Brain pericyte (primary cell): Measurements from ENCODE around the gene NPR2.

Experiments
- DNase-seq: peaks from one replicate; pipeline ENCODE4 v3.0.0-alpha.2; 2012; ENCODE audit warnings: low read depth, low spot score

Gene NPR2

DNA sequence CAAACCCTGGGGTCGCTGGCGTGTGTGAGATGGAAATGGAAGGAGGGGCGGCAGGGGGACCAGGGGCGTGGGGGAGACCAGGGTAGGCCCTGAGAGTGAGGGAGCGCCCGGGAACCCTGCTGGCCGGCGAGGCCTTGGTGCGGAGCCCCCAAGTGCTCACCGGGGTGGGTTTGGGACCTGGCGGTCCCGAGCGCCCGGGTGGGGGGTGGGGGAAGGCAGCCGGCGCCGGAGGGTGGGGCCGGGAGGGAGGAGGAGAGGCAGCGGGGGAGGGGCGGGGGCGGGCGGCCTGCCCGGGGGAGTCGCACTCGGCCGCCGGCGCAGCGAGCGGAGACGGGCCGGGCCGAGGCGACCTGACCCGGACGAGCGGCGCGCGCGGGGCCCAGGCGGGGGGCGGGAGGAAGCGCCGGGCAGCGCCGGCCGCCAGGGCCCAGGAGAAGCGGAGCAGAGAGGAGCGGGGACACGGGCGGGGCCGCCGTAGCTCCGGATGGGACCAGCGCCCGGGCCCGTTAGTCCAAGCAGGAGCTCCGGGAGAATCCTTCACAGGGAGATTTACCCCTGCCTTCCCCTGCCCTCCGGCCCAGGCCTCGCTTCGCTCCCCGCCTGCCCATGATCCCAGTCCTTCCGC is at the start of gene NPR2:
NPR2 (plus strand) TSS at position 295 of the 625 bp plus-strand sequence. CDS start 818 bp downstream, outside the sequence.
- DNase-seq, result no peak

GRCh38 chr9:35741740-35742139 is 49.7 kb upstream of the NPR2 start:
- DNase-seq, result no peak

DNA sequence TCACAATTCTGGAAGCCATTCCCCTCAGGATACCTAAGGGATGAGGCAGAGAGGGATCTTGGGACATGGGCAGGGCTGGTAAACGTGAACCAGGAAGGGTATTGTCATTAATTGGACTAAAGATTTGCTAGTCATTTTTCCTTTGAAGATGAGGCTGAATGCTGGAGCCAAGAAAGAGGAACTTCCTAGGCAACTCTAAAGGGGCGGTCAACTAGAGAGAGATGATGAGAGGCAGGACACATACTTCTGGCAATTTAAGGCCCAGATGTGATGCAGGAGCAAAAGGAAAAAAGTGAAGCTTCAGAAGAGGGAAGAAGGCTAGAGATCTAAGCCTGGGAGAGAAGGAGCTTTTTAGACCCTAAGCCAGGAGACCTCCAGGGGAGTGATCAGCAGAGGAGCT is 47.9 kb upstream of the NPR2 start:
- DNase-seq, result no peak

GRCh38 chr9:35743880-35744518 is 47.4 kb upstream of the NPR2 start:
- no peak for DNase-seq

DNA sequence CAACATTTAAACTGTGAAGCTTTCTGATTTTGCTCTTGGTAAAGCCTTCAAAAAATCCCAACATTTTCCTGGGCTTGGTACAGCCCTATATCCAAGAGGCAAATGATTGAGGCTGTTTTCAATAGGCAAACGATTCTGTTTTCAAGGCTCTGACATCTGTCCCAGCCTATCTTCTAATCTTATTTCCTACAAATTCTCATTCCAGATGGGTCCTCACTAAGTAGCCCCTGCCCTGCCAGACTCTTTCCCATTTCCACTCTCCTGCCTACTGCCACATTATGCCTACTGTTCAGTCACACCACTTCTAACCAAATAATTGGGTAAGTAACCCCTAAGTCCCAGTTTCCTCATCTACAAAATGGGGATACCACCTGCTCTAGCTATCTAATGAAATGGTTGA is 45.8 kb upstream of the NPR2 start:
- DNase-seq, result no peak

GRCh38 chr9:35746583-35746982 is 44.8 kb upstream of the NPR2 start:
- DNase-seq, result no peak

DNA sequence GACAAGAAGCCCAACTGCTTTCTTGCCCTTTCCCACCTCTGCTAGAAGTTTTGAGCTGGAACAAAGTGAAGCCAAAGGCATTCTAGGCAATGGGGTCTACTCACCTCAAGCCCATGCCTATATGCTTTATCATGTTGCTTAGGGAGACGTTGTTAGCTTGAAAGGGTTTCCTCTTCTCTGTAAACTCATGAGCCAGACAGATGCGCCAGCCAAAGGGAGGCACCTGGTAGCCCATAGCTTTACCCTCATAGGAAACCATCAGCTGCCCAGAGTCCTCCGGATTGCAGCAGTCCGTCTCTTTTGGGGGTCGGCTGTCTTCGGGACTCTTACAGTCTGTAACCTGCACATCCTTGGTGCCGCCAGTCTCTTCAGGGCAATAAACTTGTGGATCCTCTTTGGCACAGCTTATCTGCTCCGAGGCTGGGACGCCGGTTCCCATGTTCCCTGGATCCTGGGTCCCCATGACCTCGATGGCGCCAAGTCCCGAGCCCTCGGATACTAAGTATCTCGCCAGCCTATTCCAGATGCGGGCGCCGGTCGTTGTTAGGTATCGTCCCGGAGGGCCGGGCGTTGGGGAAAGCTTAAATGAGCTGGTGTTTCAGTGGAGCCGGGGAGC is 43.0 kb upstream of the NPR2 start:
- no peak for DNase-seq

DNA sequence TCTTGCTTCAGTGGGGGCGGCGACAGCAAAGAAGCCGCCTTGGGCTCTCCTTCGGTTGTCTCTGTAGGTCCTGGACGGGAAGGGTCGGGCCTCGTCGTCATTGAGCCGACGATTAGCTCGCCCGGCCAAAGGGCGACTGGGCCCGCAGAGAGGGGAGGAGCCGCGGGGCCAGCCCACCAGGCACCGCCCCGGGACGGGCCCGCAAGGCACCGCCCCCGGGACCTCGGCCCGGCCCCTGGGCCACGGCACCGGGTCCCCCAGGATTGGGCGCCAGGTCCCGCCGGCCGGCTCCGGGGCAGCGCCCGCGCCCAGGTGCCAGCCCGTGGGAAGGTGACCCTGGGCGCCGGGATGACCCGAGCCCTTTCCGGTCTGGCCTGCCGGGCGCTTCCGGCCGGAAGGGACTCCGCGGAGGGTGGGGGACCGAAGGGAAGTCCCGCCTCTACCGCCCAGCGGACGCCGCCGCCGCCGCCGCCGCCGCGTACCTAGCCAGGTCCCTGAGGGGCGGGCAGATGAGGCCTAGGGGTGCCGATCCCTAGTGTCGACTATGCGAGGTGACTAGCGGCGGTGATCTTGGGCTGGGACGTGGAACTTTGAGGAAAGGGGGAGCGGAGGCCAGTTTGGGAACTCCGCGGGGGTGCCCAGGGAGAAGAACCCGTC is 42.4 kb upstream of the NPR2 start, which contains the start of the genes GBA2 and RGP1:
GBA2 (minus strand) TSS at position 371 of the 657 bp plus-strand sequence. CDS start 524 bp downstream, outside the sequence.
RGP1 (plus strand) TSS at position 430 of the 657 bp plus-strand sequence. CDS start 469 bp downstream, outside the sequence.
- no peak for DNase-seq

- no peak for DNase-seq
Measured at GRCh38 chr9:35749515-35750255, 41.7 kb upstream of the NPR2 start.

DNA sequence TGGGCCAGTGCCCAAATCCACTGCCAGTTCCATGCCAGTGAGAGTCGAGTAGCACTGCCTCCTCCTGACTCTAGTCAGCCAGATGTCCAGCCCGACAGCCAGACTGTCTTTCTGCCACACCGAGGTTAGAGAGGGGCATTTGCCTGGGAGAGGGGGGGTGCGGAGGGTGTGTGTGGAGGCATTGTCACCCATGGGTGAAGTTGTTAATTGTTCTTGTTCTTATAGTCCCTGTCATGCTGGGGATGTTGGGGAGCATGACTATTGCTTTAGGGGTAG is 41.2 kb upstream of the NPR2 start:
- no peak for DNase-seq

GRCh38 chr9:35753466-35753865 is 37.9 kb upstream of the NPR2 start:
- DNase-seq, result no peak

DNA sequence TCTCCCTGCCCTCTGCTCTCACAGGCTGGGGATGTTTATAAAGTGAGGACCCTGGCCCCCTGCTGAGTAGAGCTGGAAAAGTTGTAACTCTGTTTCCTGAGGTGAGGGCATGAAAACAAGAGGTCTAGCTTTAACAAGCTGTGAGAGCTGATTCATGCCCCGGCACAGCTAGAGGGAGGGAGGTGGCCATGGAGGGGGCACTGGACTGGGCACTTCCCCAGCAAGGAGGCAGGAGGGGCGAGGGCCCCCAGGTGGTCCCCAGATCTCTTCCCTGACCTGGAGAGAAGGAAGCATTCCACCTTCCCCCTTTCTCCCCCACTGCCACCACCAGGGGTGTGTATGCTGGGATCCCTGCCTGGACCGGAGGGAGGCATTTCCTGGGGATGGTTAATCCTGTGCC is 37.1 kb upstream of the NPR2 start, which contains the start of gene MSMP:
MSMP (minus strand) TSS at position 13 of the 400 bp plus-strand sequence. CDS start 147 bp downstream, outside the sequence.
- no peak for DNase-seq

DNA sequence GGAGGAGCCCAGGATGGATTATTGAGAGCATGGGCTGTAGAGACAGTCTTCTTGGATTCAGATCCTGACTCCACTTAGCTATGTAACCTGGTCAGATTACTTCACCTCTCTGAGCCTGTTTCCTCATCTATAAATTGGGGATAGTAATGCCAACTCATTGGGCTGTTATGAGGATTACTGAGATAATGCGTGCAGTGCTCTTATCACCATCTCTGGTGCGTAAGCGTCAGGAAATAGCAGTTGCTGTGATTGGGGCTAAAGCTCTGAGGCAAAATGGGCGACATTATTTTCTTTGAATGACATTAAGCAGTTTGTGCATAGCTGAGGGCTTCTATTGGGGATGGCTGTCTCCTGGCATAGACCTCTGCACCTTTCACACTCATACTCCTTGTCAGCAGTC is 36.3 kb upstream of the NPR2 start:
- DNase-seq, result no peak

- no peak for DNase-seq
Measured at GRCh38 chr9:35756275-35757225, 34.8 kb upstream of the NPR2 start.

GRCh38 chr9:35757226-35757891 is 34.0 kb upstream of the NPR2 start:
- no peak for DNase-seq

- DNase-seq, result no peak
Measured at GRCh38 chr9:35757892-35758275, 33.5 kb upstream of the NPR2 start.

DNA sequence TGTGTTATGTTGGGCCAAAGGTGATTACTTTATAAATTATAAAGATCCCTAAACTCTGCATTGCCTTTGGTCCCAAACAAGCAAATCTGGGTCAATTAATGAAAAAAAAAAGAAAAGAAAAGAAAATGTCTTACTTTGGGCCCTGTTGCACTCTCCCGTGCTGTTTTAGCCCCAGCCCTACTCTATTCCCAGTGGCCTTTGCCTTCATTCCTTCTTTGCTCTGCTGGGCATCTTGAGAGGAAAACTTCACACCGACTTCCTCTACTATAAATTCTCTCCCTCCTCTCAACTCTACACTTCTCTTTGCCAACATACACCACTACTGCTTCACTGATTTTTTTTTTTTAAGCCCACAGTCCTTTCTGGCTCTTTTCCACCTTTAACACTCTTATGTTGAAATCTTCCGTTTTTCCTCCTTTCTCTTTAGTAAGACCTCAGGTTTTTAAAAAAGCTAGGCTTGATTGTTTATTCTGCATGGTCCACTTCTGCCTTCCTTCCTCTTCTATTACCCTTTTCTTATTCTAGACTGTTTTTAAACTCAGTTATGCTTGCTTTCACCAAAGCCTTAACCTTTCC is 32.8 kb upstream of the NPR2 start:
- DNase-seq, result no peak

DNA sequence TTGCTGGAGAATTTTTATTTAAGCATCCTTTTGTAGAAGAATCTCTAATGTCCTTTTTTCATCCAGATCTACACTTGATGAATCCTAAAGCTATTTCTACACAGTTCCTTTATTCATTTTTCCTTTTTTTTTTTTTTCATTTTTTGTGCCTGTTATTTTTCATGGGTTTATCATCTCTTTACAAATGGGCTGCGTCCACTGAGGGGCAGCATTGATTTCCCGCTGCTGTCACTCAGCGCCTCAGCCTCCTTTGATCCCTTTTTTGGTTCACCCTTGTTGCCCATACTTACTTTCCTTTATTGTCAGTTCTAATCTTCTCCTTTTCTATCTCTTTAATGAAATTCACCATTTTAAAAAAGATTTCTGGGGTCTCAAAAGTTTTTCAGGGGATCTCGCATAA is 31.6 kb upstream of the NPR2 start:
- DNase-seq, result no peak

DNA sequence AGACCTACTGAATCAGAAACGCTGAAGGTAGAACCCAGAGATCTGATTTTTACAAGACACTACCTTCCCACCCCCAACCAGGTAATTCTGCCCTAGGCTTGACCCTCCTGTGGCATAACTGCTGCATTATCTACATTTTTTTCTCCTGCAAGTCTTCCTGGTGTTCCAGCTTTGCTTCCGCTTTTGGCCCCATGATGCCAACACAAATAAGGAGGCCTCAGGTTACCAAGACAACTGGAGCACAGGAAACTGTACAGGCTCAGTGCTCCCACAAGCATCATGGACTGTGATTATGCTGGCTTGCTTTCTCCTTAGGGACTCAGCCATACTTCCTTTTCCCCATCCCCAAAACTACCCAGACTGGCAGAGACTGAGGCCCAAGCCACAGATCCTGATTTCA is 30.7 kb upstream of the NPR2 start:
- DNase-seq, result no peak

GRCh38 chr9:35763181-35763580 is 28.2 kb upstream of the NPR2 start:
- DNase-seq, result no peak
